GM21825 (cell line): ENCODE results near the gene STXBP5.
A peak's percentile ranks its signal among the peaks of the same experiment; 100 is the strongest.
"Not testable (repeated sequence)": the region's sequence is repeated elsewhere in the genome, so short reads cannot be mapped to it uniquely, and the experiment has no call there.

Experiments
- ATAC-seq: cut with Tn5 transposase; IDR thresholded peaks from one replicate; pipeline ENCODE4 v1.9.1; 2021; ENCODE audit warnings: mild to moderate bottlenecking, moderate library complexity; ENCODE audit not compliant: unreplicated experiment

Gene STXBP5

DNA sequence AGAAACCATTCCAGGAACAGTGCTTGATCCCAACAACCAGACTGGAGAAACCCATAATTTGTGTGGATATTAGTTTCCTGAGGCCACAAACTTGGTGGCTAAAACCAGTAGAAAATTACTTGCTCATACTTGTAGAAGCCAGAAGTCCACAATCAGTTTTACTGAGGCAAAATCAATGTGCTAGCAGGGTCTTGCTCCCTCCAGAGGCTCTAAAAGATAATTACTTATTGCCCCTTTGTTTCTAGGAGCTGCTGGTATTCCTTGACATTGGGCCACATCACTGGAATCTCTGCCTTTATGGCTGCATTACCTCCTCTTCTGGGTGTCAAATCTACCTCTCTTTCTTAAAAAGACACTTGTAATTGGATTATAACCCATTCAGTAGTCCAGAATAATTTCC lies 162.1 kb downstream of the STXBP5 start:
- ATAC-seq = no peak

DNA sequence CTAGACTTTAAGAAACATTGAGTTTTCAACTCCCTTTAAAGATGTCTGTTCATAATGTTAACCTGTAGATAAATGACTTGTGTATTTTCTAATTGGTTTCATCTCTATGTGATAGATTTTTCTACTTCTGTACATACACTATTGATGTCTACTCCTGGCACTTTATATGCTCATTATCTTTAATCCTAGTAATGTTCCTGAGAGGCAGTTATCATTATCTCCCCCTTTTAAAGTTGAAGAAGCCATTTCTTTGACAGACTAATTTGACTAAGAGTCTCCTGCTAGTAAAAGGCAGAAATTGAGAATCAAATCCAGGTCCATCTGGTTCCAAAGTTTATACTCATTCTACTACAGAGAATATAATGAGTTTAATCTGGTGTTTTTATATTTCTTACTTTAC lies 167.1 kb downstream of the STXBP5 start:
- ATAC-seq = no peak

DNA sequence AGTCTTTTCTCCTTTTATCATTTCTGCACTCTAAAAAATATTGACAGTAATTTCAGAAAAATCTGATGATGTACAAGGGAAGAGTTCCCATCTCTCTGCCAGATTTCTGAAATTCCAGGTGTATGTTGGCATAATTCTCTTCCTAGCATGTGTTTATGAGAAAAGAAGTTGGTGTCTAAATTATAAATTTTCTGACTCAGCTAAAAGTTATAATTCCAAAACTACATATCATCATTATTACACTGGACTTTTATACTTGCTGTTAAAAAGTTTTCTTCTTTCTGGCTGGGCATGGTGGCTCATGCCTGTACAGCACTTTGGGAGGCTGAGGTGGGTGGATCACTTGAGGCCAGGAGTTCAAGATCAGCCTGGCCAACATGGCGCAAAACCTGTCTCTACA lies 168.6 kb downstream of the STXBP5 start:
- no peak for ATAC-seq

DNA sequence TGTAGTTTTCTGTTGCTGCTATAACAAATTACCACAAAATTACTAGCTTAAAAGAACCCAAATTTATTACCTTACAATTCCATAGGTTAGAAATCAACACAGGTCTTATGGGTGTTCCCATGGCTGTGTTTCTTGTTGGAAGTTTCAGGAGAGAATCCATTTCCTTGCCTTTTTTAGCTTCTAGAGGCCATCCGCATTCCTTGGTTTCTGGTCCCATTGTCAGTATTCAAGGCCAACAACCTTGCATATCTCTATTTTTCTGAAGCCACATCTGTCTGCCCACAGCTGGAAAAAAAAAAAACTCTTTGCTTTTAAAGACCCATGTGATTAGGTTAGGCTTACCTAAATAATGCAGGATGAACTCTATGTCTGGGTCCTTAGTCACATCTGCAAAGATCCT lies 174.6 kb downstream of the STXBP5 start:
- ATAC-seq = no peak

DNA sequence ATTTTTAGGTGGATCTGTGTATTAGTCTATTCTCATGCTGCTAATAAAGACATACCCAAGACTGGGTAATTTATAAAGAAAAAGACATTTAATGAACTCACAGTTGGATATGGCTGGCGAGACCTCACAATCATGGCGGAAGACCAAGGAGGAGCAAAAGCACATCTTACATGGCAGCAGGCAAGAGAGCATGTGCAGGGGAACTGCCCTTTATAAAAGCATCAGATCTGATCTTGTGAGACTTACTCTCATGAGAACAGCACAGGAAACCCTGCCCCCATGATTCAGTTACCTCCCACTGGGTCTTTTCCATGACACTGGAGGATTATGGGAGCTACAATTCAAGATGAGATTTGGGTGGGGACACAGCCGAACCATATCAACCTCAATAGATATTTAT lies 176.6 kb downstream of the STXBP5 start:
- ATAC-seq = not testable (repeated sequence)

DNA sequence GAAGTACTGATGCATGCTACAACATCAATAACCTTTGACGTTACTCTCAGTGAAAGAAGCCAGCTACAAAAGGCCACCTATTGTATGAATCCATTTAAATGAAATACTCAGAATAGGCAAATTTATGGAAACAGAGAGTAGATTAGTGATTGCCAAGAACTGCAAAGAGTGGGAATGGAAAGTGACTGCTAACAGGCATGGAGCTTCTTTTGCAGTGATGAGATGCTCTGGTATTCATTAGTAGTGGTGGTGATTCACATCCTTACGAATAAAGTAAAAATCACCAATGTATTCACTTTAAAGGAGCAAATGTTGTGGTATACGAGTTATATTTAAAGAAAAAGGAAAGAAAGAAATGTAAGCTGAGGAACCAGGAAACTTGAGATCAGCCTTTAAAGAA lies 177.5 kb downstream of the STXBP5 start:
- ATAC-seq = no peak

DNA sequence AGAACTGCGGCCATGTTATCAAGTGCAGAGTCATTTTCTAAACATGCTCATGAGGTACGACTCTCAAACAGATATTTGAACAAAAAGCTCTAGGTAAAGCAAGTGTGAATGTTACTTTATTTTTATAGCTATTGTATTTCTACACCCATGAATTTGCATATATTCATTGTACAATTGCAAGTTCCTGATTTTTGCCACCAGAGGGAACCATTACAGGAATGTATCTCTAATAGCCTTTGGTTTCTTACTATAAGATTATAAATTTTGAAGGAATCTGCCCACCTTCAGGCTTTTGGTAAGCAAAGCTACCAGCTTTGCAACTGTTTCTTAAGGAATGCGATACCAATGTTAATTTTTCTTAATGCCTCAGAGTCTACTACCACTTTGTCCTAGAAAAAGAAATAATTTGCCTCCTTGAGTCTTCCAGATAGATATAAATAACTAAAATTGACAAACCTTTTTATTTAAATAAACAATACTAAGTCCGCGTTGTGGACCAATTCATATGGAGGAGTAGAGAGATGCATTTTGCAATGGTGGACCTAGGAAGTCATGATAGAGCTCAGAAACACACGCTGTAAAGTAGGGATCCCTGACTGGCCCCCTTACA lies 178.8 kb downstream of the STXBP5 start:
- ATAC-seq = no peak

DNA sequence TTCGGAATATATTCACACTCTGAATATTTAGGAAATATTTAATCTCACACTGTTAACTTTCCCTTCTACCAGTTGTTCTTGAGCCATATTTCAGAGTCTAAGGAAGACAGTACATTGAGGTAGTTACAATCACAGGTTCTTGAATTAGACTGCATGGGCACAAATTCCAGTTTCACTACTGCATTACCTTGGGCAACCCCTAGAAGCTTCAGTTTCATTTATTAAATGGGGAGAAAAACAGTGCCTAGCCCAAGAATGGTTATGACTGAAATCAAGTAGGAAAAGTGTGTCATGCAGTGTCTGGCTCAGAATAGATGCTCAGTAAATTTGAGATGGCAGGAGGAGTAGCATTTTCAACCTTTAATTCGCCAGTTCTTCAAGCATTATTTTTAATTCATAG lies 179.8 kb downstream of the STXBP5 start:
- ATAC-seq = no peak

DNA sequence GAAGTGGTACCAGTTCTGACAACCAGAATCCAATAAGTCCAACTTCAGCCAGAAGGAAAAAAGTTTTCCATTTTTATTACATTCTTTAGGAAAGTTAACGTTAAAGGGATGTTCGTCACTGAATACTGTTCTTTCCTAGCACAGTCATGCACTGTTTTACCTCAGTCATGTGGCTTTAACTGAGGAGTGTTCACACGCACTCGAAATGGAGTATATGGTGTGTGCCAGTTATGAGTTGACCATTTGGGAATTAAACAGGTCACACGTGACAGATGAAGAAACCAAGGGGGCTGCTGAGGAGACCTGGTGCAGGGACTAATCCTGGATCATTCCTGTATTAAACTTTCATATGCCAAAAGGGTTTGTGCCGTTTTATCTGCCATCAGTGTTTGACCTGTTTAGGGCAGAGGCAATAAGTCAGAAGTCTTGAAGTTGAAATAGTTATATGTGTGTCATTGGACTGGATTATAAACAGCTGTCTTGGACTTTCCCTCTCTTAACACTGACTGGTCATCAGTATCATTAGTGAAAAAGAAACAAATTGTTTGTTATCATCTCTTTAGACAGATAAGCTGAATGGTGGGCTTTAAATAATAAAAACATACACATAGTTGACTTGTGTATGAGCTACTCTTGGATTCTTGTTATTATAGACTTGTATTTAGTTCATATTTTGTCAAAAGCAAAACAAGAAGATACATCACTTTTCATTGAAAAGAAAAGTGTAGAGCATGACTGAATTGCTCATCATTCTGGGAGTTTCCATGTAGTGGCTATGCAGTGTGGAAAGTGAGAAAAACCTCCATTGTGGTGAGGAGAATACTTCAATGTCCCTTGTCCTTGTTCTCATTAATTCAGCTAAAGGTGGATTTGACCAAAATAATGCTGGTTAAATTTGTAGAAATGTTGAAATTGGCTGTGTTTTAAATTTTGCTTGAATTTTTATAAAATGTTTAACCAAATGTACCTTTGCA lies 180.8 kb downstream of the STXBP5 start:
- peak; percentile 68 for ATAC-seq

DNA sequence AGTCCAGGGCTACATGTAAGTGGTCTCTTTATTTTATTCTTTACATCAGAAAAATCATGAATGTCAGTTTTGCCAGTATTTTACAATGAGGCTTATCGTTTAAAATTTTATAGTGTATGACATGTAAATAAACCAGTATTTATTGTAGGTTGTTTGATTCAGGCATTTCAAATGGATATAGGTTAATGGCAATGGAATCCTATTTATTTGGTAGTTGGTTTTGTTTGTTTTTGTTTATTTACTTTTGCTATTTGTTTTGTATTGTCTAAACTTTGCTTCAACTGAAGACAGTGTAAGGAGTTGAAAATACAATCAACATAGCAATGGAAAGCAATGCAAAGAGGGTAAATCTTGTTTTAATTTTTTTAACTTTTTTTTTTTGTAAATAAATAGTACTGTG lies 185.2 kb downstream of the STXBP5 start:
- ATAC-seq = no peak

DNA sequence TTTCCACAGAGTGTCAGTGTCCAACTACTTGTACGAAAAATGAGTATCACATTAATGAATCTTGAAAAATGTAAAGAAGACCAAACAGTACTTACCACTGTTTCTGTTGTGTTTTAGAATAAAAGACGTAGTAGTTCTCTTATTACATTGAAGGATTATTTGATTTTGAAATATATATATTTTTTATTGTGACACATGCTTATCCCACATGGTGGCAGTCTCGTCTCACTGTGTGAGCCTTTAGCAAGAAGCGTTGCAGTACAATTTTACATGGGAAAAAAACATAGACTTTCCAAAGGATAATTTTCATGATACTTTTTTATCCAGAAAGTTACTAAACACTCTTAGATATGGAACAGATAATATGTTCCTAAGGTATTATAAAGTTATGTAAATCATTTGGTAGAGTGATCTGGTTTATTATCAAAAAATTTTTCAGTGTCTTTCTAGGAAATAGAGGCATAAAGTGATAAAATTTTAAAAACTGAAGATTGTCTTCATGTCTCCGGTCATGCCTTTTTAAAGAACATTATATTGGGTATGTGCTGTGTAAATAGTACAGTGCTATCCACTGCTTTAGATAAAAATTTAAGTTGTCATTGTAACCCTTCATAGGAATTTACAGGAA lies 186.8 kb downstream of the STXBP5 start:
- no peak for ATAC-seq

DNA sequence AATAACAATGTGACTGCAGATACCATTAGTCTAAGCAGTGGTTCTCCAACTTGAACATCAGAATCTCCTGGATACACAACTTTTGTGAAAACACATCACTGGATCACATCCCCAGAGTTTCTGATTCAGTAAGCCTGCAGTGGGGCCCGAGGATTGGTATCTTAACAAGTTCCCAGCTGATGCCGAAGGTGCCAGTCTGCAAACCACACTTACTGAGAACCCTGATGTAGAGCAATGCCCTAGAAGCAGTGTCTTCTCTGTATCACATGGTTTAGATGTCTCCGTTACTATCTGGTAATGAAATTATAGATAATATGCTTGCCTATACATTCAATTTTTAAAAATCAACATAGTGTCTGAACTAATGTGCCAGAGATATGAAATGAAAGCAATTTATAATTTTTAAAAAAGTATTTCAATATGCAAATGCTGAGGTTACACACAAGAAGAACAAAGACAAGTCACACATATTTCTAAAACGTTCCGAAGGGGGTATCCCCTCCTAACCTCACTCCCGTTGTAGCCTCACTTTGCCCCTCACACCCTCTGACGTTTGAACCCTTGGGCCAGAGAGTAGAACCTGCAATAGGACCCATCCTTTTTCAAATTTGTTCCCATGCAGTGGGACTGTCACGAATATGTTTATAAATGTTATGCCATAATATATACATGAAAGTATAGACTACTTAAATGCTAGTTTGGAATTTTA lies 188.9 kb downstream of the STXBP5 start:
- no peak for ATAC-seq

DNA sequence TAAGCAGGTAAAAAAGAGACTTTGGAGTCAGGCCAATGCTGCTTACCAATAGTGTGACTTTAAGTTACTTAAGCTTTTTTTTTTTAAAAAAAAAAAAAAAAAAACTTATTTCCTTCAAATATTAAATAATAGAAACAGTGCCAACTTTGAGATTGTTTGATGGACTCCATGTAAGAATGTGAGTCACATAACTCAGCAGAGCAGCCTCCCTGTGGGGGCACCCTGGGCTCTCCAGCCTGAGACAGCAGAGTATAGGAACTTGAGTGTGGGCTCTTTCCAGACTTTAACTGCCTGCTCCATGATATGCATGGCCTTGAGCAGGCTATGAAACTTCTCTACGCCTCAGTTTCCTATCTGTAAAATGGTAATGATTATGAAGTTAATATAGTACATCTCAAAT lies 190.9 kb downstream of the STXBP5 start:
- ATAC-seq = no peak

DNA sequence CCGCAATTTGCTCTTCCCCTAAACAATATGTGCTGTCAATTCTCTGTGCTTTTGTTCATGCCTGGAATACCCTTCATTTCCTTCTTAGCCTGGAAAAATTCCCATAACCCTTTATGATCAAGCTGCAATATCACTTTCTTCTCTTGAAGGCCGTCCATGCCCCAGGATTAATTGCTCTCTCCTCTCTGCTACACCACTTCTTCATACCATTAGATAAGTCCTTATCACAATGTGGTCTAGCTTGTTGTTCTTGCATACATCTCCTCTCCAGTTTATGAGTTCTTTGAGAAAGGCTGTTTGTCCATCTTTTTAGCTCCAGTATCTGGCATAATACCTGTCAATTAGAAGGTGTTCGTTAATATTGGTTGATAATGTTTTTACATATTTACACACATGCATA lies 193.1 kb downstream of the STXBP5 start:
- ATAC-seq = no peak

DNA sequence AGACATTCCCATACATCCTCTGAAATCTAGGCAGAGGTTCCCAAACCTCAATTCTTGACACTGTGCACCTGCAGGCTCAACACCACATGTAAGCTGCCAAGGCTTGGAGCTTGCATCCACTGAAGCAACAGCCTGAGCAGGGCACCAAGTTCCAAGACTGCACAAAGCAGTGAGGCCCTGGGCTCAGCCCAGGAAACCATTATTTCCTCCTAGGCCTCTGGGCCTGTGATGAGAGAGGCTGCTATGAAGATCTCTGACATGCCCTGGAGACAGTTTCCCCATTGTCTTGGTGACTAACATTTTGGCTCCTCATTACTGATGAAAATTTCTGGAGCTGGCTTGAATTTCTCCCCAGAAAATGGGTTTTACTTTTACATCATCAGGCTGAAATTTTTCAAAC lies 196.8 kb downstream of the STXBP5 start:
- ATAC-seq = no peak

DNA sequence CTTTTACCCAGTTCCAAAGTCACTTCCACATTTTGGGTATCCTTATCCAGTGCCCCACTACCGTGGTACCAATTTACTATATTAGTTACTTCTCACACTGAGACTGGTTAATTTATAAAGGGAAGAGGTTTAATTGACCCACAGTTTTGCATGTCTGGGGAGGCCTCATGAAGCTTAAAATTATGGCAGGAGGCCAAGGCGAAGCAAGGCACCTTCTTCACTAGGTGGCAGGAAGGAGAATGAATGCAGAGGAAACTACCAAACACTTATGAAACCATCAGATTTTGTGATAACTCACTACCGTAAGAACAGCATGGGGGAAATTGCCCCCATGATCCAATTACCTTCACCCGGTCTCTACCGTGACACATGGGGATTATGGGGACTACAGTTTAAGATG lies 197.6 kb downstream of the STXBP5 start:
- no peak for ATAC-seq

DNA sequence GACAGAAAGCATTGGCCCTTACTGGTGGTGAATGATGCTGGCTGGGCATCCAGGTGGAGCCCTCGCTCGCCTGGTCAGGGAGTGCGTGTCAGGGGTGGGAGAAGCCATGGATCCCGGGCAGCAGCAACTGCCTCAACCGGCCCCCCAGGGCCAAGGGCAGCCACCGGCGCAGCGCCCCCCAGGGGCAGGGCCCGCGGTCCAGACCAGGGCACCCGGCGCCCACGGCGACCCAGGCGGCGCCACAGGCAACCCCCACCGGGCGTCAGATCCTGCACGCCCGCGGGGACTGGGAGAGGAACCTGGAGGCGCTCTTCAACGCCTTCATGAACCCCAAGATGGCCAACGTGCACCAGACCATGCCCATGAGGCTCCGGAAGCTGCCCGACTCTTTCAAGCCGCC lies 202.6 kb downstream of the STXBP5 start:
- no peak for ATAC-seq

DNA sequence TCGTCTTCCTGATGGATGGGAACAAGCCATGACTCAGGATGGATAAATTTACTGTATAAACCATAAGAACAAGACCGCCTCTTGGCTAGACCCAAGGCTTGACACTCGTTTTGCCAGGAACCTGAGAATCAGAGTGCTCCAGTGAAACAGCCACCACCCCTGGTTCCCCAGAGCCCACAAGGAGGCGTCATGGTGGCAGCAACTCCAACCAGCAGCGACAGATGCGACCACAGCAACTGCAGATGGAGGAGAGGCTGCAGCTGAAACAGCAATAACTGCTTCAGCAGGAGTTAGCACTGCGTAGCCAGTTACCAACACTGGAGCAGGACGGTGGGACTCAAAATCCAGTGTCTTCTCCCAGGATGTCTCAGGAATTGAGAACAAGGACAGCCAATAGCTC lies 203.4 kb downstream of the STXBP5 start:
- ATAC-seq = no peak

DNA sequence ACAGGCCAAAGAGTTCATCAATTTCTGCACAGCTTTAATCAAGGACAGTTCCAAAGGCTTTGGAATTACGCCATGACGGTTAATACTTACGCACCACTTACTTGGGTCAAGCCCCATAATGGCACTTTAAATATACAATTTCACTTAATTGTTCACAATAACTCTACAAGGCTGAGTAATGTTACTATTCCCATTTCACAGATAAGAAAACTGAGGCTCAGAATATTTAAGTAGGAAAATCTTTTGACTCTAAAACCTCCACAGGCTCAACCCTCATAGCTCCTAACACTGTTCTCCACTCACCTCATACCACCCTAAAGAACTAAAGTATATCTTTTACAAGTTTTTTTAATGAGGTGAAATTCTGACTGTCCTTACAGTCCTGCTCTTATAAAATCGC lies 212.4 kb downstream of the STXBP5 start:
- ATAC-seq = no peak

DNA sequence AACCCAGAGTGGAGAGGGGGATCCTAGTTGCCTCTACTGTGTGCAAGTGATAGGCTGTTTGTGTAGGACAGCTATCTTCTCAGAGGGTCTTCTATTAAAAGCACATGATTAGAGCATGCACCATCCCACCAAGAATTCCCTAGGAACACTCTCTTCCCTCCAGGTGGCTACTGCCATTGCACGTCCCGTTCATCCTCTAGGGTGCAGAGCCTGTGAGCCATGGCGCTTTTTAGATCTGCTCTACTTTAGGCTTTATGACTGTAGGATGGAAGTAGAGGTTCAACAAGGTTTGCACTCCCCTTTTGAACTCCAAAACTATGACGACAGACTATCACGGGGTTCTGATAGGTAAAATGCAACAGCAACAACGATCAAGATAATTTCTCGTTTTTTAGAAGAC lies 213.7 kb downstream of the STXBP5 start:
- no peak for ATAC-seq

DNA sequence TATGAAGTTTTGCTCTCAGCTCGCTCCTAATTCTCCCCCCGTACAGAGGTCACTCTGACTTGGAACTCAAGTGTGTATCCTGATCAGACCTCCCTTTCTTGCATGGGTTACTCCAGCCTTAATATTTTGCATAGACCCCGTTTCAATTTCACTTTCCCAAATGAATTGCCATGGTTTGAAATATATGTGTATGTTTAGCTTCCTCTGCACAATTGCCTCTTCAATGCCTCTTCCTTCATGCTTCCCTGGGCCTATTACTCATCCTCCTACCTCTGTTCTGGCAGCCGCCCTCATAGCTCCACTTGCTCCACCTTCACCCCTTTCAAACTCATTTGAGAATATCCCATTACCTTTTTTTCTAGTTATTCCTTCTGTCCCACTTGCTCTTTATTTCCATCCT lies 214.3 kb downstream of the STXBP5 start:
- ATAC-seq = no peak
